BJ (cell line): Measurements from ENCODE around the gene PRPSAP1. TPM values are rescaled to one million over a fixed set of nuclear protein-coding genes. Genes with fewer than 3 reads are reported as not detected.

Experiments used
- CTCF ChIA-PET: fragments of 350-600 bp; formaldehyde crosslinking; extraction: SDS; loops from one replicate; lab custom pipeline; 2021; ENCODE audit warnings: antibody characterized with exemption, inconsistent platforms; lab: Yijun Ruan, JAX
- POLR2A ChIA-PET: fragments of 300-600 bp; sonication (Branson Sonifier 250); formaldehyde crosslinking; extraction: SDS; loops from one replicate; lab custom pipeline; 2021; ENCODE audit warnings: antibody characterized with exemption; lab: Charles Lee
- DNase-seq: peaks from one replicate; pipeline ENCODE4 v3.0.0-alpha.2; 2011; ENCODE audit warnings: low read depth
- H3K27me3 ChIP-seq: 2 replicates; pipeline ENCODE4 v1.6.0; 2011; ENCODE audit warnings: low read length; ENCODE audit not compliant: control insufficient read depth, insufficient read depth
- H3K36me3 ChIP-seq: 2 replicates; pipeline ENCODE4 v1.5.1; 2011; ENCODE audit warnings: low read length; ENCODE audit not compliant: control insufficient read depth, insufficient read depth
- H3K4me3 ChIP-seq: 2 replicates; pipeline ENCODE4 v1.5.1; 2011; ENCODE audit warnings: low read depth, mild to moderate bottlenecking, control low read depth, low read length
- polyA plus RNA-seq: library from polyadenylated mRNA; depleted of rRNA; stranded (reverse); fragments of >200 nt; gene quantifications from 2 replicates; pipeline ENCODE4 v1.2.3, GENCODE V29; 2011
- TF ChIP-seq, protein P1 (sequence below): IDR thresholded peaks from 2 replicates; pipeline ENCODE4 v1.5.1; 2011; ENCODE audit warnings: low read depth, mild to moderate bottlenecking, control low read depth, inconsistent platforms, low read length, moderate library complexity; ENCODE audit not compliant: insufficient read depth

PRPSAP1 gene
- polyA plus RNA-seq, 1 experiment: 72.8 TPM

DNA sequence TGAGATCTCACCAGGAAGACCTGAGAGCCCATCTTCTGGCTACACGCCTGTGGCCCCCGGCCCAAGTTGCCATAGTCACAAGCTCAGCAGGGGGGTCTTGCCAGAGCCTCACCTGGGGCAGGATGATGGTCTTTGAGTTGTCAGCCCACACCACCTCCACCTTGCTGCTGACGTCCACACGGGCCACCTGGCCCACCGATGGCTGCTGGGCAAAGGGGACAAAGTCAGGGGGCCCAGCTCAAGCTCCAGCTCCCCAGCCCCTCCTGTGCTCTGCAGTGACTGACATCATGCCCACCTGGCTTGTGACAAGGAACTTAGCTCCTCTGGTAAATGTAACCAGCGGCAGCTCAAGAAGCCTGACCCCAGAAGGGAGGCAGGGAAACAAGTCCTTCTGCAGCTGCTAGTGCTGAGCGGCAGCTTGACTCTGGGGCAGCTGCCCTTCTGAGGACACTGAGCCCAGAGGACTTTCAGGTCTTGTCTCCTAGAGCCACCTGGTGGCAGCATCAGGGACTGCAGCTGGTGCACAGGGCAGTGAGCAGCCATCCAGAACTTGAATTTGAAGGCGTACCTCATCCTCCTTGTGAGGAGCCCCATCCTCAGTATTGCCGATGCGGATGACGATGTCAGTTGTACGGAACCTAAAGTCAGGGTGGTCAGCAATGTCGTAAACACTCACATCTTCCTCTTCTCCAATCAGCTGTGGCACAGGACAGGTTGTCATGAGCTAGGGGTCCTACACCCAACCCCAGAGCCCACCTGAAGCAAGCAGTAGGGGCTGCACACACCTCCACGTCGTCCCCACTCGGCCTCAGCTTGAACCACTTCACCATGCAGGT lies 44.2 kb upstream of the PRPSAP1 start:
- H3K36me3 ChIP-seq: peaks cover 50% of the 10 kb centered on the region
- no peak overlapping the region for H3K4me3 ChIP-seq
- H3K27me3 ChIP-seq: no peaks in the 10 kb centered on the region
- CTCF ChIA-PET: interaction anchor here (0.7 to 8.0 kb wide), 38 partner anchors 8 to 537 kb away, joined by 3 to 203 read pairs (median 7); partner anchors contain the start of genes AANAT, PRPSAP1, QRICH2 and SPHK1
- TF ChIP-seq, protein P1, sequence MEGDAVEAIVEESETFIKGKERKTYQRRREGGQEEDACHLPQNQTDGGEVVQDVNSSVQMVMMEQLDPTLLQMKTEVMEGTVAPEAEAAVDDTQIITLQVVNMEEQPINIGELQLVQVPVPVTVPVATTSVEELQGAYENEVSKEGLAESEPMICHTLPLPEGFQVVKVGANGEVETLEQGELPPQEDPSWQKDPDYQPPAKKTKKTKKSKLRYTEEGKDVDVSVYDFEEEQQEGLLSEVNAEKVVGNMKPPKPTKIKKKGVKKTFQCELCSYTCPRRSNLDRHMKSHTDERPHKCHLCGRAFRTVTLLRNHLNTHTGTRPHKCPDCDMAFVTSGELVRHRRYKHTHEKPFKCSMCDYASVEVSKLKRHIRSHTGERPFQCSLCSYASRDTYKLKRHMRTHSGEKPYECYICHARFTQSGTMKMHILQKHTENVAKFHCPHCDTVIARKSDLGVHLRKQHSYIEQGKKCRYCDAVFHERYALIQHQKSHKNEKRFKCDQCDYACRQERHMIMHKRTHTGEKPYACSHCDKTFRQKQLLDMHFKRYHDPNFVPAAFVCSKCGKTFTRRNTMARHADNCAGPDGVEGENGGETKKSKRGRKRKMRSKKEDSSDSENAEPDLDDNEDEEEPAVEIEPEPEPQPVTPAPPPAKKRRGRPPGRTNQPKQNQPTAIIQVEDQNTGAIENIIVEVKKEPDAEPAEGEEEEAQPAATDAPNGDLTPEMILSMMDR: peak; percentile 96
- no peak for DNase-seq
- POLR2A ChIA-PET: interaction anchor here (0.5 to 0.6 kb wide), 2 partner anchors 295 to 330 kb away, joined by 3 to 5 read pairs; no protein-coding TSS in a partner anchor

DNA sequence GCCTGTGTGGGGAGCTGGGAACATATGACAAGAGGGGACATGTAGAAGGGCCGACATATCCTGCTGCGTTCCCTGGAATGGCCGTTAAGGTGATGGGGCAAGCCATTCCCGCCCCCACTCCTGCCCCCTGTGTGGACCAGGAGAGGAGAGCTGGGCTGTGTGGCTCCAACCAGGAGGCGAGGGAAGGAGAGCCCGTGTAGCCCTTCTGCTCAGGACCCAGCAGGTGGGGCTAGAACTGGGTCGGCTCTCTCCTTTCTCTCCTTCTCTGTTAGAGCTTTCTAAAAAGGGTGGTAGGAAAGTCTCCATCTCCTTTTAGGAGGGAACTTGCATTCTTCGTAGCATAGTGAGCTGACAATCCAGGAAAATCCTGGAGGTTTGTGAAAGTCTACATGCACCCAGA lies 43.5 kb upstream of the PRPSAP1 start:
- POLR2A ChIA-PET: interaction anchor here (0.6 kb wide), 1 partner anchor 295 kb away, joined by 3 read pairs; no protein-coding TSS in a partner anchor
- H3K27me3 ChIP-seq: no peaks in the 10 kb centered on the region
- CTCF ChIA-PET: interaction anchor here (0.9 to 8.0 kb wide), 22 partner anchors 9 to 519 kb away, joined by 3 to 203 read pairs (median 14); partner anchors contain the start of genes PRPSAP1, QRICH2, SPHK1 and UBE2O
- DNase-seq: no peak
- H3K4me3 ChIP-seq: no peak overlapping the region
- TF ChIP-seq, protein P1: no peak
- H3K36me3 ChIP-seq: peaks cover 45% of the 10 kb centered on the region

DNA sequence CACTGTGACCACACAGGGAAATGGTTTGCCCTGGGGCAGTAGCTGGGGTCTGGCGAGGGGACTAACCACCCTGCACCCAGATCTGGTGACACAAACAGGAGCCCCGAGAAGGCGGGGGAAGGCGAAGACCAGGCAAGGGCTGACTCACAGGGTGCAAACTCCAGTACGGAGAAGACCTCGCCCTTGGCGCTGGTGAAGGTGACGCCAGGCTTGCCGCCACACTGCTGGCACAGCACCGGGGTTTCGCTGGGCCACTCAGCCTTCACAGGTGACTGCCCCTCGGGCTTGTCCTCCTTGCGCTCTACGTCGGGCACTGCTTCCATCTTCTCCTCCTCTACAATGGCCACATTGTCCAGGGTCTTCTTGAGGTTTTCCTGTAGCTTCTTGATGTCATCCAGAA lies 42.3 kb upstream of the PRPSAP1 start:
- TF ChIP-seq, protein P1: no peak
- POLR2A ChIA-PET: no interaction called here
- Histone ChIP-seq H3K27me3 (no peaks in the 10 kb centered on the region), H3K4me3 (no peak overlapping the region), H3K36me3 (peaks cover 44% of the 10 kb centered on the region)
- DNase-seq: no peak
- CTCF ChIA-PET: interaction anchor here (0.9 to 8.0 kb wide), 9 partner anchors 11 to 518 kb away, joined by 3 to 203 read pairs (median 24); partner anchors contain the start of genes QRICH2, SPHK1 and UBE2O

DNA sequence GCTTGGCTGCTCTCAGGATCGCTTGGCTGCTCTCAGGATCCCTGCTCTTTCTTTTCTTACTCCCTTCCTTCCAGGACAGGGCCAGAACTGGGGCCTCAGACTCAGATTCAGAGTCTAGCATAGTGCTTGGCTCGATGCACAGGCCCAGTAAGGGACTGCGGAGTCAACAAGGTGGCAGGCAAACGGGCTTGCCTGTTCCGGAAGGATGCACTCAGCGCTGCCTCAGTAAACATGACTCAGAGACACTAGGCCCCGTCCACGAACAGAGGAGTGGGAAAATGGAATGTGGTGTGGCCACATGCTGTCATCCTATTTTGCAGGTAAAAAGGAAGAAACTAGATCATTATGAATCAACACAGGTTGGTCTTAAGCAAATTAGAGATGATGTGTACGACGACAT lies 40.5 kb upstream of the PRPSAP1 start:
- no peak for DNase-seq
- peaks cover 35% of the 10 kb centered on the region for H3K36me3 ChIP-seq
- H3K4me3 ChIP-seq: no peak overlapping the region
- H3K27me3 ChIP-seq: no peaks in the 10 kb centered on the region
- ChIA-PET POLR2A (no interaction called here), CTCF (interaction anchor here (0.6 to 8.0 kb wide), 5 partner anchors 9 to 269 kb away, joined by 3 to 127 read pairs (median 4); partner anchors contain the start of gene SPHK1)
- TF ChIP-seq, protein P1: no peak

DNA sequence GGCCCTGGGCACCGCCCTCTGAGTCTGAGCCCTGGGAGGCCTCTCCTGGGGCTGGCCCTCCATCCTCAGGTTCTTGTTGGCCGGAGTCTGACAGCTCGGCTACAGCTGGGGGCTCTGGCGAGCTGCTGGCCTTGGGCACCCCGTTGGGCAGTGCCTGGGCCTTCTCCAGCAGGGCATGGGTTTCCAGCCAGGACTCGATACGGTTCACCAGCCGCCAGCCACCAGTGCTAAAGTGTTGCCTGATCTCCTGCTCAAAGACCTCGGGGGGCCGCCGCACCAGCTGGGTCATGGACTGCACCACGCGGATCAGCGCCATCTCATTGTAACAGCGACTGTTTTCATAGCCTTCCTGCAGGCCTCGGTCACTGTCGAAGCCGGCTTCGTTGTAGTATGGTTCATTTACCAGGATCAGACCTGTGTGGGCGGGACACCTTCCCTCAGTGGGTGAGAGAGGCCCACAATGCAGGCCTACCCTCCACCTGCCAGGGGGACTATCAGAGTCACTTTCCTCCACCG lies 37.5 kb upstream of the PRPSAP1 start:
- TF ChIP-seq, protein P1: no peak

More for the DNA sequence above, 37.5 kb upstream of the PRPSAP1 start:
- POLR2A ChIA-PET: no interaction called here
- no peak for DNase-seq
- CTCF ChIA-PET: interaction anchor here (0.8 to 1.2 kb wide), 4 partner anchors 11 to 138 kb away, joined by 3 to 5 read pairs (median 3); no protein-coding TSS in a partner anchor
- Histone ChIP-seq H3K27me3 (no peaks in the 10 kb centered on the region), H3K4me3 (no peak overlapping the region), H3K36me3 (peaks cover 25% of the 10 kb centered on the region)
